ENCODE data around the gene C2orf42. TPM values are rescaled to one million over a fixed set of nuclear protein-coding genes. Genes with fewer than 3 reads are reported as not detected.
"Not testable (repeated sequence)": the region's sequence is repeated elsewhere in the genome, so short reads cannot be mapped to it uniquely, and the experiment has no call there.

The C2orf42 gene
- total RNA-seq, 2 experiments from 2014 or later: 30.9 to 33.8 TPM

- ATAC-seq (ENCODE audit: low read depth) (peak; percentile 3), DNase-seq (no peak)
- no peaks in the 10 kb centered on the region for H3K9me3 Mint-ChIP-seq
- H3K4me3 Mint-ChIP-seq: peak overlapping the region; percentile 84
- POLR2A ChIA-PET: interaction anchor here (1.2 to 14.6 kb wide), 8 partner anchors 7 to 219 kb away, joined by 4 to 444 read pairs (median 26); partner anchors contain the start of genes C2orf42, MXD1 and PCBP1
- no peaks in the 10 kb centered on the region for H3K27me3 Mint-ChIP-seq
- peak overlapping the region; percentile 96 for H3K27ac Mint-ChIP-seq
- H3K4me1 Mint-ChIP-seq: peaks cover 63% of the 10 kb centered on the region
- H3K36me3 Mint-ChIP-seq: peaks cover 3% of the 10 kb centered on the region
Observed at GRCh38 chr2:70133491-70134322, 57.1 kb downstream of the C2orf42 start.

DNA sequence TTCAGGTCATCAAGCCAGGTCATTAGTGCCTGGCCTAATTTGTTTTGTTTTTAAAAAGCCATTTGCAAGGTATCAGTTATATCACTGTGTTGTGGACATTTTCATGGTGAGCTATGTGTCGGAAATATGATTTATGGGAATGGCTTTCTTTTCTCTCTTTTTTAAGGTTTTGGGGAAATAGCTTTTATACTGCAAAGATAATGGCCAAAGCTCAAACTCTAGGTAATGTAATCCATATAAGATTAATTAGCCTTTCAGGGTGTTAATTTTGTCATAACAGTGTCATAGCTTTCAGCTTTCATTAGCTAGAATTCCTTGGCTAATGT lies 57.7 kb downstream of the C2orf42 start:
- ATAC-seq (ENCODE audit: low read depth): no peak
- peak overlapping the region; percentile 96 for H3K27ac Mint-ChIP-seq
- POLR2A ChIA-PET: interaction anchor here (1.1 to 14.6 kb wide), 10 partner anchors 8 to 218 kb away, joined by 3 to 444 read pairs (median 19); partner anchors contain the start of genes C2orf42, MXD1 and PCBP1

GRCh38 chr2:70132244-70133126 lies 58.3 kb downstream of the C2orf42 start:
- ATAC-seq (ENCODE audit: low read depth) (peak; percentile 51), DNase-seq (no peak)
- POLR2A ChIA-PET: interaction anchor here (1.1 to 14.6 kb wide), 10 partner anchors 8 to 218 kb away, joined by 3 to 444 read pairs (median 19); partner anchors contain the start of genes C2orf42, MXD1 and PCBP1

More for the DNA sequence above, 57.7 kb downstream of the C2orf42 start:
- peaks cover 61% of the 10 kb centered on the region for H3K4me1 Mint-ChIP-seq
- no peaks in the 10 kb centered on the region for H3K27me3 Mint-ChIP-seq
- peaks cover 3% of the 10 kb centered on the region for H3K36me3 Mint-ChIP-seq
- H3K4me3 Mint-ChIP-seq: peak overlapping the region; percentile 84
- no peak for DNase-seq
- no peaks in the 10 kb centered on the region for H3K9me3 Mint-ChIP-seq

DNA sequence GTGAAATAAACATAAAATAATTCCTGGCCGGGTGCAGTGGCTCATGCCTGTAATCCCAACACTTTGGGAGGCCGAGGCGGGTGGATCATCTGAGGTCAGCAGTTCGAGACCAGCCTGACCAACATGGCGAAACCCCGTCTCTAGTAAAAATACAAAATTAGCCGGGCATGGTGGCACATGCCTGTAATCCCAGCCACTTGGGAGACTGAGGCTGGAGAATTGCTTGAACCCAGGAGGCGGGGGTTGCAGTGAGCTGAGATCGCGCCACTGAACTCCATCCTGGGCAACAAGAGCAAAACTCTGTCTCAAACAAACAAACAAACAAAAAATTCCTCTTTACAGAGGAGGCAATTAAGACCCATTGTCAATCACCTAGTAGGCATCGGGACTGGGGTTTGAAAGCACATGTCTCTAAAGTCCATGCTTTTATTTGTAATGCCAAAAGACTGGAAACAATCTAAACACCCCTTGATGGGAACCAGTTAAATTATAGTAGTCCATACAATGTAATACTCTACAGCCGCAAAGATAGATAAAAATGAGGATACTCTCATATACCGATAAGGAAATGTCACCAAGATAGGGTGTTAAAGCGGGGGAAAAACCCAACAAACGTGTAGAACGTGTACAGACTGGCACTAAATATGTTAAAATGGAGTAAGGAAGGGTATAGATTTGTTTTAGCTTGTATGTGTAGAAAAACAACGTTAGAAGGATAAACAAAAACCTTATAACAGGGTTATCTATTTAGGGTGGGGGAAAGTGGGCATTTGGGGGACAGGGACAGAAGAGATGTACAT lies 59.3 kb downstream of the C2orf42 start:
- peaks cover 62% of the 10 kb centered on the region for H3K4me1 Mint-ChIP-seq
- POLR2A ChIA-PET: interaction anchor here (1.0 to 14.6 kb wide), 8 partner anchors 7 to 217 kb away, joined by 3 to 444 read pairs (median 22); partner anchors contain the start of genes MXD1 and PCBP1
- not testable (repeated sequence) for H3K27me3 Mint-ChIP-seq; DNase-seq; ATAC-seq (ENCODE audit: low read depth); H3K36me3 Mint-ChIP-seq; H3K9me3 Mint-ChIP-seq
- H3K4me3 Mint-ChIP-seq: peak overlapping the region; percentile 76
- H3K27ac Mint-ChIP-seq: peak overlapping the region; percentile 89

More at GRCh38 chr2:70132244-70133126, 58.3 kb downstream of the C2orf42 start:
- no peaks in the 10 kb centered on the region for H3K27me3 Mint-ChIP-seq
- no peaks in the 10 kb centered on the region for H3K9me3 Mint-ChIP-seq
- peaks cover under 1% of the 10 kb centered on the region for H3K36me3 Mint-ChIP-seq
- H3K4me3 Mint-ChIP-seq: peak overlapping the region; percentile 84
- H3K4me1 Mint-ChIP-seq: peaks cover 60% of the 10 kb centered on the region
- peak overlapping the region; percentile 96 for H3K27ac Mint-ChIP-seq

DNA sequence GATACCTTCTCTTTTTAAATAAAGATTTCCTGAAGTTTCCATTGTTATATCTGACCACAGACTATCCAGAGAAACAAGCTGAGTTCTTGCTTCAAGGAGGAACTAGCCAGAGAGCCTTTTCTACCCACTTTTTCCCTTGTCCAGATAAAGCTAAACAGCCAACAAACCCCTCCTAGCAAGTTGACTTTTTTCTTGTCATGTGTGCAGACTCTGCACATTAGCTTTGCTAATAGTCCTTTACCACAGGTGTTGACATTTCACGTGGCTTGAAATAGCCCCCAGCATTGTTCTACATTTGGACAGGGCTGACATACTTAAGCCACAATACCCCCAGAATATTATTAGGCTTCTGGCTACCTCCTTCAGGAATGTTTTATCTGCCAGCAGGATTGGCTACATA lies 62.8 kb downstream of the C2orf42 start:
- POLR2A ChIA-PET: interaction anchor here (0.6 to 7.4 kb wide), 4 partner anchors 8 to 38 kb away, joined by 11 to 216 read pairs (median 79); partner anchors contain the start of gene PCBP1

GRCh38 chr2:70126413-70126812 lies 64.4 kb downstream of the C2orf42 start:
- no peaks in the 10 kb centered on the region for H3K36me3 Mint-ChIP-seq
- DNase-seq (no peak), ATAC-seq (ENCODE audit: low read depth) (no peak)
- peak overlapping the region; percentile 94 for H3K27ac Mint-ChIP-seq
- H3K9me3 Mint-ChIP-seq: no peaks in the 10 kb centered on the region
- POLR2A ChIA-PET: interaction anchor here (0.7 to 7.4 kb wide), 7 partner anchors 9 to 55 kb away, joined by 4 to 216 read pairs (median 44); partner anchors contain the start of gene PCBP1
- H3K4me3 Mint-ChIP-seq: peak overlapping the region; percentile 85
- H3K4me1 Mint-ChIP-seq: peaks cover 60% of the 10 kb centered on the region
- H3K27me3 Mint-ChIP-seq: no peaks in the 10 kb centered on the region

More for the DNA sequence above, 62.8 kb downstream of the C2orf42 start:
- Mint-ChIP-seq H3K4me1 (peaks cover 56% of the 10 kb centered on the region), H3K4me3 (peak overlapping the region; percentile 10), H3K27me3 (no peaks in the 10 kb centered on the region), H3K9me3 (no peaks in the 10 kb centered on the region), H3K27ac (peak overlapping the region; percentile 94), H3K36me3 (no peaks in the 10 kb centered on the region)
- no peak for ATAC-seq (ENCODE audit: low read depth)
- DNase-seq: no peak

- Mint-ChIP-seq H3K4me3 (peak overlapping the region; percentile 85), H3K27ac (peak overlapping the region; percentile 94), H3K36me3 (no peaks in the 10 kb centered on the region), H3K4me1 (peaks cover 58% of the 10 kb centered on the region), H3K9me3 (no peaks in the 10 kb centered on the region), H3K27me3 (no peaks in the 10 kb centered on the region)
- ATAC-seq (ENCODE audit: low read depth) (no peak), DNase-seq (no peak)
- POLR2A ChIA-PET: interaction anchor here (1.5 to 7.4 kb wide), 9 partner anchors 10 to 57 kb away, joined by 5 to 216 read pairs (median 28); partner anchors contain the start of gene PCBP1
Observed at GRCh38 chr2:70125498-70125898, 65.3 kb downstream of the C2orf42 start.

DNA sequence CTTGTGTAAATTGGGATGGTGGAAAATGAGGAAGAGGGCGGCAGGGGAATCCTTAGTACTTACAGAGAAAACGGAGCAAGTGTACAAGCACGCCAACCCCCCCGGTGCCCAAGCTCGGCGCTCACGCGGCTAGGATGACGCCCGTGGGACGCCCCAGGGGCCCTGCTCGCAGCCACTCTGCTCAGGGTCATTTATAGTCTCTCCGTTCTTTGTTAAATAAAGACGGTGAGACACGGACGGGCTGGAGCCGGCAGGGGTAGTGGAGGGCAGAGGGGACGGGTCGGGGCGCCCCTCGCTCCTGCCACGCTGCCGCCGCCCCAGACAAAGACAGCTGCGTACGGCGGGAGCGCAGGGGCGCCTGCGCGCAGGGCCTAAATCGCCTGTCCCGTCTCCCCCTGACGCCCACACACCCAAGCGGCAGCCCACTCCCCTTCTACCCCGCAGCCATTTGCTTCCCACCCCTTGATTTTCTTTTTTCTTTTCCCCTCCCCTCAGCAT lies 65.8 kb downstream of the C2orf42 start:
- Mint-ChIP-seq H3K36me3 (no peaks in the 10 kb centered on the region), H3K4me3 (peak overlapping the region; percentile 85), H3K9me3 (no peaks in the 10 kb centered on the region), H3K27me3 (no peaks in the 10 kb centered on the region), H3K27ac (peak overlapping the region; percentile 94), H3K4me1 (peaks cover 54% of the 10 kb centered on the region)
- POLR2A ChIA-PET: interaction anchor here (1.0 to 7.4 kb wide), 11 partner anchors 9 to 211 kb away, joined by 4 to 216 read pairs (median 21); partner anchors contain the start of gene PCBP1
- DNase-seq (peak; percentile 76), ATAC-seq (ENCODE audit: low read depth) (peak; percentile 62)

GRCh38 chr2:70123829-70124116 lies 67.0 kb downstream of the C2orf42 start:
- Mint-ChIP-seq H3K9me3 (peaks cover 1% of the 10 kb centered on the region), H3K27me3 (no peaks in the 10 kb centered on the region), H3K27ac (peak overlapping the region; percentile 94), H3K4me1 (peaks cover 56% of the 10 kb centered on the region), H3K4me3 (peak overlapping the region; percentile 85), H3K36me3 (peaks cover 1% of the 10 kb centered on the region)
- ATAC-seq (ENCODE audit: low read depth) (no peak), DNase-seq (peak; percentile 37)
- POLR2A ChIA-PET: interaction anchor here (0.9 to 7.4 kb wide), 9 partner anchors 8 to 210 kb away, joined by 3 to 216 read pairs (median 28); partner anchors contain the start of gene PCBP1

DNA sequence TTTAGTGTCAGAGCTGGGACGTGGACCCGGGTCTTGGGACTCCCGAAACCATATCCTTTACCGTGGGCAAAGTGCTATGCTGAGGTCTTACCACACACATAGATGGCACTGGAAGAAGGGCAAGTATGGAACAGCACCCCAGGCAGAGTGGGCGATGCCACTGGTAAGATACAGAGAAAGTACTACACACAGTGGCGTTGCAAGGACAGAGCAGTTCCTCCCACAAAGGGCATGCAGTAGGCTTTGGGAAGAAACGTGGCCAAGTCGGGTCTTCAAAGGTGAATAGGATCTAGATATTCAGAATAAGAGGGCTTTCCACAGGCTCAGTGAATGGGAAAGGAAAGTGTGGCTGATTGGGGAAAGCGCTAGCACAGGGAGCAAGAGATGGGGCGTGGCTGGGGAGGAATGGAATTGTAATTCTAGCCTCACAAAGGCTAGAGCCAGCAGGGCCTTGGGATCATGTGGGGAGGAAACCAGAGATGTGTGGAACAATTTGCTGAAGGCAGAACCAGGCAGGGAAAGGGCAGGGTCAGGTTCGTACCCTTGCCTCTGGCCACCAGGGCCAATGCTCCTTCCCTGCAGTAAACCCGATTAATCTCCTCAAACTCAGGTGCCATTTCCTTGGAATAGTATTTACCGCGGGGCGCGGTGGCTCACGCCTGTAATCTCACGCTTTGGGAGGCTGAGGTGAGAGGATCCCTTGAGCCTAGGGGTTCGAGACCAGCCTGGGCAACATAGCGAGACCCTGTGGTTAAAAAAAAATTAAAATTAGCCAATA lies 67.6 kb downstream of the C2orf42 start:
- ATAC-seq (ENCODE audit: low read depth) (no peak), DNase-seq (peak; percentile 29)
- Mint-ChIP-seq H3K9me3 (peaks cover 1% of the 10 kb centered on the region), H3K4me1 (peaks cover 57% of the 10 kb centered on the region), H3K36me3 (peaks cover 1% of the 10 kb centered on the region), H3K27ac (peak overlapping the region; percentile 94), H3K27me3 (no peaks in the 10 kb centered on the region), H3K4me3 (peak overlapping the region; percentile 85)
- POLR2A ChIA-PET: interaction anchor here (0.9 to 7.4 kb wide), 8 partner anchors 8 to 33 kb away, joined by 3 to 216 read pairs (median 36); partner anchors contain the start of gene PCBP1

- POLR2A ChIA-PET: interaction anchor here (0.6 to 7.4 kb wide), 7 partner anchors 9 to 605 kb away, joined by 3 to 216 read pairs (median 7); partner anchors contain the start of gene PCBP1
- no peak overlapping the region for H3K4me3 Mint-ChIP-seq
- ATAC-seq (ENCODE audit: low read depth) (no peak), DNase-seq (no peak)
- no peaks in the 10 kb centered on the region for H3K27me3 Mint-ChIP-seq
- H3K36me3 Mint-ChIP-seq: peaks cover 1% of the 10 kb centered on the region
- peaks cover 55% of the 10 kb centered on the region for H3K4me1 Mint-ChIP-seq
- peak overlapping the region; percentile 72 for H3K27ac Mint-ChIP-seq
- H3K9me3 Mint-ChIP-seq: peaks cover 1% of the 10 kb centered on the region
Observed at GRCh38 chr2:70122470-70122869, 68.3 kb downstream of the C2orf42 start.

Measured in activated naive CD8-positive, alpha-beta T cell treated with anti-CD3 and anti-CD28 coated beads, Interleukin-2, amount 10 ng/mL, durations not matched to agents 7 days and 5 days (primary cell).